HG02759 (cell line): ENCODE results near the gene POLR3A.
"Not testable (repeated sequence)": the region's sequence is repeated elsewhere in the genome, so short reads cannot be mapped to it uniquely, and the experiment has no call there.

Source experiments
- ATAC-seq: cut with Tn5 transposase; IDR thresholded peaks from one replicate; pipeline ENCODE4 v1.9.1; 2021; ENCODE audit warnings: mild to moderate bottlenecking, moderate library complexity; ENCODE audit not compliant: unreplicated experiment

POLR3A gene

DNA sequence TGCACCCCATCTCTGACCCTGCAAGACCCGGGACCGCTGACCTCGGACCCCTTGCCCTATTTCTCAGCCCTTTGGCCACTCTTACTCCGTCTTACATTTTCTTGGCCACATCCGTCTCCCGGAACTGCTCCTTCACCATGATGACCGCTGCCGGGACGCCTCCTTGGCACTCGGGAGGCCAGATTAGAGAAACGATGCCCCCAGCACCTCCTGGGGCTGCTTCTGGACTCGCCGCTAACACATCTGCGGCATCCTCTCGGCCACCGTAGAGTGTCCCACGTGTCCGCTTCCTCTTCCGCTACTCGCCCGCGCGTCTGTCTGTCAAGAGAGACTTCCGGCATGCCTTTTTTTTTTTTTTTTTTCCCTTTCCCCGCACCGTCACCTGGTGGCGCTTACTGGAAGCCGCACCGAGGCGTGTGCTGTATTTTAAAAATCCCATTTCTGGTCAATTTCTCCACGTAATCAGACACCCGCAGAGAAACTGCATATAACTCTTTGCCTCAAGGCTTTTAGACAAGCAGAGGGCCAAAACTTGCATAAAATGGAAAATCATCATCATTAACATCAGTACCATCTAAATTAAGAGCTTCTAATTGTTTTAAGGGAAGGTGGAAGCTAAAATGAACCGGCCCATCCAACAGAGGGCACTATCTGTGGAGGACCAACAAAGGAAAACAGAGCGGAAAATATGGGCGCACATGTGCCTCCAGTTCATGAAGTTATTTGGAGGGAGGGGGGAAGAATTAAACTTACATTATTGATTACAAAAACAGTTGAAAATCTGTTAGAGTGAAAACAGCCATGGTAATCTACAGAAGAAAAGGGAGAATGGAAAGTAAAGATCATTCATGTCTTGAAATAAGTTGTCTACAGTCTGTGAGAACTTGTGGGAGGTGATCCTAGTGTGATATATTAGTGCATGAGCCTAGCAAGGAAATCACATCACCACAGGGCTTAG is at the start of gene POLR3A:
TSS of gene POLR3A (minus strand) at position 247 of the 958 bp plus-strand sequence. CDS start at position 139, 108 bp downstream.
- peak; percentile 62 for ATAC-seq

GRCh38 chr10:78078539-78079330 is 49.4 kb upstream of the POLR3A start:
- ATAC-seq: no peak

- ATAC-seq: not testable (repeated sequence)
Measured at GRCh38 chr10:78075806-78076205, 46.5 kb upstream of the POLR3A start.

GRCh38 chr10:78072504-78072903 is 43.2 kb upstream of the POLR3A start:
- ATAC-seq: no peak

DNA sequence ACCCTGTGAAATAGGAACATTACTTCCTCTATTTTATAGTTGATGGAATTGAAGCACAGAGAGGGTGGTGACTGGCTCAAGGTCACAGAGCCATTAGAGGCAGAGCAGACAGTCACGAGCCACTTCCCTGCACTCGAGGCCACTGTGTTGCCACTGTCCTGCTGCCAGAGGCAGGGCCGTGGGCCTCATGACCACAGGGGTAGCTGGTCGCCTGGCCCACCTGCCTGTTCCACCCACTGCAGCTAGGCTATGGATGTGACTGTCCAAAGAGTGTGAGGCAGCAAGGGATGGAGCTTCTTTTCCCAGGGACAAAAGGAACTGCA is 42.5 kb upstream of the POLR3A start:
- no peak for ATAC-seq

DNA sequence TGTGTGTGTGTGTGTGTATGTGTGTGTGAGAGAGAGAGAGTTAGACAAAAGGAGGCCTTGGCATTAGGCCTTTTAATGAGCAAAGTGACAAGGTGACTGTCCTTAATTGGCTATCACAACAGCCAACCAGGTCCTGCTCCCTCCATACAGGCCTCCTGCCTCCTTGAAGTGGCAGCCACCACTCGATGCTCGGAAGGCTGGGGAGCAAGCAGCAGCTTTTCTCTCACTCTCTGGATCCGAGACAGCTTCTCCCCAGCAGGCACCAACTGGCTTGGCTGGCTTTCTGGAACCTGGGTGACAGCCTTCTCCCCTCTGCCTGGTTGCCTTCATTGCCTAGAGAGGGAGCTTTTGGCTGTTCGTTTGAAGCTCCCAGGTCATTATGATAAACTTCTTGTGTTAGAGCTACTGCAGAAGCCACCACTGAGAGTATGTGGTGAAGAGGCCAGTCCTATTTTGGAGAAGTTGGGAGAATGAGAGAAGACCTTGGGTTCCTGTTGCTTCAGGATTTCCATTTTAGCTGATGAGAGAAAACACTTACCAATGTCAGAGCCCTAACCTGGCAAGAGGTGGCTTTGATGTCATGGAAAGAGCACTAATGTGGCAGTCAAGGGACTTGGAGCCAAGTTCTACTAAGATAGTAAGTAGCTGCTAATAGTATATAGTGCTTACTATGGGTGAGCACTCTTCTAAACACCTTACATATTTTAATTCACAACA is 42.0 kb upstream of the POLR3A start:
- ATAC-seq: no peak

- ATAC-seq: no peak
Measured at GRCh38 chr10:78070726-78071125, 41.4 kb upstream of the POLR3A start.

DNA sequence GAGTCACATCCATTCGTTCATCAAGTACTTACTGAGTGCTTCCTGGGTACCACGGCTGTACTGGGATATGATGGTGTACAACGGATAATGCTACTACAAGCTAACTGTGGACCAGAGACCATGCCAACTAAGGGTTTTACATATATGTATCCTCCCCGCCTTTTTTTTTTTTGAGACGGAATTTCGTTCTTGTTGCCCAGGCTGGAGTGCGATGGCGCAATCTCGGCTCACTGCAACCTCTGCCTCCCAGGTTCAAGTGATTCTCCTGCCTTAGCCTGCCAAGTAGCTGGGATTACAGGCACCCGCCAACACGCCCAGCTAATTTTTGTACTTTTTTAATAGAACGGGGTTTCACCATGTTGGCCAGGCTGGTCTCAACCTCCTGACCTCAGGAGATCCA is 40.7 kb upstream of the POLR3A start:
- ATAC-seq: not testable (repeated sequence)

- no peak for ATAC-seq
Measured at GRCh38 chr10:78069151-78069550, 39.8 kb upstream of the POLR3A start.

DNA sequence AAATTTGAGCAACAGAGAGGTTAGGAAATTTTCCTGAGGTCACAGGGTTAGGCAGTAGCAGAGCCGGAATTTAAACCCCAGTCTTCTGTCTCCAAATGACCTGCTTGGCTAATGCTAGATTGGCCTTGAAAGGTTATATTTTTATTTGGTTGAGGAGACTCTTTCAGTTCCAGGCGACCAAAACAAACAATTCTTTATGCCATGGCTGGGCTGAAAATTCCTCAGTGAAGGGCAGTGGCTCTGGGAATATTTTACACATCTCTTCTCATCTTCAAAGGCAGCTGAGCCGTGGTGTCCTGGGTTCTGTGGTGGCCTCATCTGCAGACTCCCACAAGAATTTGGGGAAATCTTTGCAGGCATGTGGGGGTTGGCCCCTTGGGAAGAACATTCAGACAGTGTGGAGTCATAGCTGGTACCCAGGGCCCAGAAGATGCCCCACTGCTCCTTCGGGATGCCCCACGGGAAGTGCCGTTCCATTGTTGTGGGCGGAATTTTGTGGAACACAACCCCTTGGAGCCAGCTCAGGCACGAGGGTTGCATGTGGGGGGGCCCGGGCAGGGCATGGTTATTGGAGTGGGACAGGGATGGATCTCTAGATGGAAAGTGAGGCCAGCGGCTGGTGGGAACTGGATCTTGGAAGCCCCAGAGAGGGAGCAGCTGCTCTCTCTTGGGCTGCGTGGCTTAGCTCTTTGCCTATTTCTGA is 37.6 kb upstream of the POLR3A start:
- no peak for ATAC-seq

- ATAC-seq: no peak
Measured at GRCh38 chr10:78066012-78066411, 36.7 kb upstream of the POLR3A start.

DNA sequence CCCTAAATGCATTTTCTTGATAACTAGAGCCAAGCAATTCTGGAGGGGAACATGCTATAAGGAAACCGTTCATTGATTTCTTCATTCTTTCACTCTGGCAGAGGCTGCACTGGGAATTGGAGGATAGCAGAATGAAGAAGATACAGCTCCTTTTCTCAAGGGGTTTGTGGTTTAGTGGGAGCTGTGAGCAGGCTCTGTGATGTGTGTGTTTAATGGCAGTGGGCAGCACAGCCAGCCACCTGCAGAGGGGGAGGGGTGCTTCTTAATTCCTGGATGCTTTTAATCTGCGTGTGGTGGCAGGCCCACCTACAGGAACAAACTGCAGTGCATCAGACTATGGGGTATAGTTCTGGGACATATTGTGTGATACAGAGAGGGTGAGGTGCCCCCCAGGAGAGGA is 36.3 kb upstream of the POLR3A start:
- no peak for ATAC-seq

DNA sequence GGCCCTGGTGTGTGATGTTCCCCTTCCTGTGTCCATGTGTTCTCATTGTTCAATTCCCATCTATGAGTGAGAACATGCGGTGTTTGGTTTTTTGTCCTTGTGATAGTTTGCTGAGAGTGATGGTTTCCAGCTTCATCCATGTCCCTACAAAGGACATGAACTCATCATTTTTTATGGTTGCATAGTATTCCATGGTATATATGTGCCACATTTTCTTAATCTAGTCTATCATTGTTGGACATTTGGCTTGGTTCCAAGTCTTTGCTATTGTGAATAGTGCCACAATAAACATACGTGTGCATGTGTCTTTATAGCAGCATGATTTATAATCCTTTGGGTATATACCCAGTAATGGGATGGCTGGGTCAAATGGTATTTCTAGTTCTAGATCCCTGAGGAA is 35.6 kb upstream of the POLR3A start:
- not testable (repeated sequence) for ATAC-seq

DNA sequence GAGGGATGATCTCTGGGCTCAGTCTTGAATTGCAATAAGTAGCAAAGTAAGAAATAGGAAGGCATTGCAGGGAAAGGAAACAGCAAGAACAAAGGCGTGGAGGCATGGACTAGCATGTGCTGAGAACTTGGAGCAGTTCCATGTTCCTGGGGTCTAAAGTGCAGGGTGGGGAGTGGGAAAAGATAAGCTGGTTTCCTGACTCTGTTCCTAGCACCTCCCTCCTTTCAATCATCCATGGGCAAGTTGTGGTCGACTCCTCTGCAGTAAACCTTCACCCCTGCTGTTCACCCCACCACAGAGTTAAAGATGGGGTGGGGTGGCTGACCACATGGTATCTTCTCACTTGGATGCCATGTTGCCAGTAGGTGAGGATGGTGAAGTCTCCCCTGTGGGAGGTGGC is 33.9 kb upstream of the POLR3A start:
- ATAC-seq: no peak

- no peak for ATAC-seq
Measured at GRCh38 chr10:78062296-78062695, 33.0 kb upstream of the POLR3A start.

DNA sequence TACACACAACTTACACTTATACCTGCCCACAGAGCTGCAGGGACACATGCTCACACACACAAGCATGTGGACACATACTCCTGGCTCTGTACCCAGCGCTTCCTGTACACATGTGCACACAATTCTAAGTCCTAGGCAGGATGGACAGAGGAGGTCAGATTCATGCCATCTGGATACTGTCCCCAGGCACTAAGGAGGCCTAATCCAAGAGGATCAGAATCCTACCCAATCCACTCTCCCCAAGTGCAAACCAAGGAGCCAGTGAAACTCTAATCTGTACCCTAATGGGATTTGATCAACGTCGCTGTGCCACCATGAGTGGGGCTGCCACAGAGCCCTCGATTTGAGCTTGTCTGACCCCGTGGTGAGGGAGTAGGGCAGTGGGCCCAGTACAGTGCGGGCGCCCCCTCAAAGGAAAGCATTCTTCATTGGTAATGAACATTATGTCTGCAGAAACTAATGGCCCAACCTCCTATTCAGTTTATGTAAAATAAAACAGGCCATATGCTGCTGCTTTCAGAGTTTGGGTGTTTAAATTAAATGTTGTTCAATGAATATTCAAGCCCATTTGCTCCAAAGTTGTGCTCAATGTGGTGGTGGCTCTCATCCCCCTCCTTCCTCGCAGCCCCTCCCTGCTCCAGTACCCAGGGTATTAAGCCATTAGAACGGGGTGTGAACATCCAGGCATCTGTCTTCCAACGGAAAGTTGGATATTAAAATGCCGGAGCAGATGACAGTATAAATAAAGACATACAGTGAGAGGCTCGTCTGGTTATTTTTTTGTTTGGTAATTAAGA is 30.8 kb upstream of the POLR3A start:
- ATAC-seq: no peak

- no peak for ATAC-seq
Measured at GRCh38 chr10:78058562-78058961, 29.2 kb upstream of the POLR3A start.

DNA sequence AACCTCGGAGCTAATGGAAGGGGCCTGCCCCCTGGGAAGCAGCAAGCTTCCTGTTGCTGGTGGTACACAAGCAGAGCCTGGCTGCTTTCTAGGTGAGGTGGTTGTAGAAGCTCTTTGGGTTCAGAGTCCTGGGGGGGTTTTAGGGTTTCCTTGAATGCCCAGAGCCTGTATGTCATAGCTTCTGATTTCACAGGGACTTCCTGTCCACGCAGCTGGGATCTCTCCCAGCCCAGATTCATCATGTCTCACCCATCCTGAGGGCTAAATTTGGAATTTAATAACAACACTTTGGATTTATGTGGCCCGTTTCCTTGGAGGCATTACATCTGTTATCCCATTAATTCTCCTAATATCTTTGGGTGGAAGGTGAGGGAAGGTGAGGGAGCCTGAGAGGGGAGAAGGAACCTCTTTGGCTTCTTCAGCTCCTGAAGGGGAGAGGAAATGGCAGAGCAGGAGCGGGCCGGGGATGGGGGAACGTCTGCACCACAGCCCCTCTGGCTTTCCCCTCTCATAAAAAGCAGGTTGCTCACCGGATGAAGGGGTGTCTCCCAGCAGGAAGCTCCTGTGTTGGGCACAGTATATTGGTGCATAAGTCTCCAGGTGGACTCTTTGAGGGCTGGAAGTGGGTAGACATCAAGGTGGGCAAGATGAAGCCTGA is 24.0 kb upstream of the POLR3A start:
- no peak for ATAC-seq

- ATAC-seq: no peak
Measured at GRCh38 chr10:78049851-78050250, 20.5 kb upstream of the POLR3A start.
